ENCODE results near the gene PLCE1. TPM values are rescaled to one million over a fixed set of nuclear protein-coding genes. Genes with fewer than 3 reads are reported as not detected.

The PLCE1 gene
- total RNA-seq, 1 experiment from 2014 or later = 0.13 TPM

- no peak for DNase-seq
Measured at GRCh38 chr10:94027197-94027596, 33.5 kb downstream of the PLCE1 start.

More at GRCh38 chr10:94027197-94027596, 33.5 kb downstream of the PLCE1 start:
- no peak overlapping the region for H2BK12ac ChIP-seq (ENCODE audit: insufficient read length, low read depth, low read length)
- no peak overlapping the region for H3T11ph ChIP-seq (ENCODE audit: low read length)
- H4K8ac ChIP-seq (replicated peaks; ENCODE audit: insufficient read length, low read depth, low read length) = no peak overlapping the region
- no peak overlapping the region for H3K18ac ChIP-seq (ENCODE audit: insufficient read length, low read depth, low read length)
- no peaks in the 10 kb centered on the region for H3K23me2 ChIP-seq (ENCODE audit: insufficient read length, low read depth, low read length, poor library complexity, severe bottlenecking)
- H3K79me2 ChIP-seq (ENCODE audit: insufficient read depth, low read length) = no peaks in the 10 kb centered on the region
- no peak overlapping the region for H3K27ac ChIP-seq (ENCODE audit: insufficient read length, low read depth, low read length)
- no peak overlapping the region for H3K4ac ChIP-seq (ENCODE audit: low read depth, low read length)
- H2BK5ac ChIP-seq (ENCODE audit: insufficient read length, low read length) = no peak overlapping the region
- H4K20me1 ChIP-seq (ENCODE audit: control insufficient read depth, insufficient read depth, insufficient read length) = no peaks in the 10 kb centered on the region
- Mint-ChIP-seq H3K4me3 (no peak overlapping the region), H3K27me3 (ENCODE audit: low read depth) (peaks cover 2% of the 10 kb centered on the region), H3K27ac (peak overlapping the region in 1 of 3 experiments; percentile 68; a peak in 1 of 7 replicates), H3K9me3 (peaks cover 28 to 49% of the 10 kb centered on the region in 2 experiments), H3K36me3 (ENCODE audit: insufficient read depth in 1 of 3, low read depth in 3 of 3) (peaks cover 0 to 18% (median 15%) of the 10 kb centered on the region in 3 experiments; a peak in 5 of 7 replicates), H3K4me1 (no peaks in the 10 kb centered on the region)
- H3K9ac ChIP-seq (ENCODE audit: extremely low read depth, insufficient read length, low read length) = no peak overlapping the region
- H3K4me2 ChIP-seq (ENCODE audit: insufficient read depth, insufficient read length, low read length) = no peak overlapping the region
- no peak overlapping the region for H3K14ac ChIP-seq (ENCODE audit: insufficient read depth, low read length)
- no peak overlapping the region for H3K23ac ChIP-seq (ENCODE audit: insufficient read length, low read depth, low read length)
- no peaks in the 10 kb centered on the region for H3K27me3 ChIP-seq (ENCODE audit: insufficient read depth, low read length)
- H2AFZ ChIP-seq (ENCODE audit: low read length) = no peak overlapping the region
- no peaks in the 10 kb centered on the region for H3K4me1 ChIP-seq (ENCODE audit: insufficient read depth, low read length)
- peaks cover 8% of the 10 kb centered on the region for H3K9me3 ChIP-seq (ENCODE audit: control insufficient read depth, low read depth, low read length)
- H3K56ac ChIP-seq (ENCODE audit: insufficient read length, low read depth, low read length) = no peak overlapping the region
- H3K79me1 ChIP-seq (ENCODE audit: insufficient read depth, low read depth, low read length, poor library complexity, severe bottlenecking) = no peaks in the 10 kb centered on the region
- no peak overlapping the region for H4K91ac ChIP-seq (ENCODE audit: insufficient read length, low read depth, low read length)
- no peak overlapping the region for H2BK20ac ChIP-seq (ENCODE audit: low read depth, low read length, poor library complexity, severe bottlenecking)
- no peak overlapping the region for H2BK120ac ChIP-seq (ENCODE audit: low read depth, low read length, poor library complexity, severe bottlenecking)
- no peak for TF ChIP-seq CTCF (conservative IDR thresholded peaks at IDR 0.05)
- no peak overlapping the region for H2BK15ac ChIP-seq (ENCODE audit: low read depth, low read length)
- no CpG with 5 or more reads among the region's 2 CpGs for WGBS (ENCODE audit: extremely low coverage, insufficient read length, low lambda C conversion rate)
- H4K5ac ChIP-seq (ENCODE audit: insufficient read length, low read depth, low read length) = no peak overlapping the region
- H2AK5ac ChIP-seq (ENCODE audit: insufficient read length, low read length) = no peak overlapping the region

Data from H9 (cell line).